Measurements from ENCODE around the gene GOSR2. TPM values are rescaled to one million over a fixed set of nuclear protein-coding genes. Genes with fewer than 3 reads are reported as not detected.

GOSR2 gene
- total and polyA plus RNA-seq, 2 of the 13 experiments (the other 11 are each of a cell fraction or from before 2014, with no cell fraction given), result 61.5 to 63.9 TPM

DNA sequence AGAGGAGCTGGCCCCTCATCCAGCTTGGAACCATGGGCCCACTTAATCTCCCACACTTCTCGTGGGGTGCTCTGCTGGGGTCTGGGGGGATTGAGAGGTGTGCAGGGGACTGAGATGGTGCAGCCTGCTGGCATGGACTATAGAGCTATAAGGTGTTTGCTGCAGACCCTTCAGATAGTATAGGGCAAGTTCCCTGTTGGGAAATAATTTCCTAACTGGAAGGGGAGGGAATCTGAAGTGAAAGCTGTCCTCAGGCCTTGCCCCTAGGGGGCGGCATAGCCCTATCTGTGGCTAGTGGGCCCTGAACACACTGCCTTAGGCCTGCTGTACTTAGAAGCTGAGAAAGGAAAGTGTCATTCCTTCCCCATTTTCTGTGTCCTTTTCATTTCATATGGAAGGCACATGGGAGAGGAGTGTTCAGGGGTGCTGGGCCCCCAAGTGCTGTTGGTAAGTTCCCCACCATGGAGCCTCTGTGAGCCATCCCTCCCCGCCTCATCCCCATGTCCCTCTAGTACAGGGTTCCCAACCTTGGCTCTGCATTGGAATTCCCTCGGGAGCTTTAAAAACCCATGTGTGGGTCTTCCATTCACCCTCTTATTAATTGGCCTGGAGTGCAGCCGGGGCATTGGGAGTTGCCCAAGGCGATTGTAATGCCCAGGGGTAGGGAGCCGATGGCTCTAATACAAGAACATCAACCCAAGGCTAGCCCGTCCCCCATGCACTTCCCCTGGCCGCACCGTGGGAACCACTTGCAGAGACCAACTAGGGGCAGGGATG, 19.7 kb downstream of the GOSR2 start (continued):
- TF ChIP-seq ZNF362 (CRISPR knock-in tag; IDR thresholded peaks at IDR 0.05; ENCODE audit: borderline replicate concordance) (no peak), SIN3A (IDR thresholded peaks at IDR 0.05; ENCODE audit: borderline replicate concordance, low read depth, low read length) (no peak), ZNF781 (CRISPR knock-in tag; IDR thresholded peaks at IDR 0.05; ENCODE audit: borderline replicate concordance, not compliant biosample characterization) (no peak), RAD51 (IDR thresholded peaks at IDR 0.05; ENCODE audit: borderline replicate concordance) (no peak), RORA (CRISPR knock-in tag; IDR thresholded peaks at IDR 0.05) (no peak), ZBTB34 (CRISPR knock-in tag; IDR thresholded peaks at IDR 0.05) (no peak), ZNF496 (CRISPR knock-in tag; IDR thresholded peaks at IDR 0.05; ENCODE audit: insufficient replicate concordance) (no peak), TMF1 (CRISPR knock-in tag; IDR thresholded peaks at IDR 0.05; ENCODE audit: low read depth) (no peak), SMARCC2 (IDR thresholded peaks at IDR 0.05) (no peak), ZNF30 (CRISPR knock-in tag; IDR thresholded peaks at IDR 0.05) (no peak), TBP (CRISPR knock-in tag; IDR thresholded peaks at IDR 0.05) (no peak), ZNF562 (CRISPR knock-in tag; IDR thresholded peaks at IDR 0.05; ENCODE audit: borderline replicate concordance) (no peak), IKZF4 (CRISPR knock-in tag; IDR thresholded peaks at IDR 0.05; ENCODE audit: borderline replicate concordance, low read depth, not compliant biosample characterization) (no peak), ZNF569 (CRISPR knock-in tag; IDR thresholded peaks at IDR 0.05; ENCODE audit: borderline replicate concordance) (no peak), ZFP36L1 (CRISPR knock-in tag; IDR thresholded peaks at IDR 0.05) (0 out of 2 replicates have a peak, but pooled peaks have one; percentile 16), FOXK2 (IDR thresholded peaks at IDR 0.05) (no peak), SNAPC2 (CRISPR knock-in tag; IDR thresholded peaks at IDR 0.05) (no peak), CBX1 (IDR thresholded peaks at IDR 0.05; ENCODE audit: low read depth) (no peak), PCBP2 (optimal IDR thresholded peaks at IDR 0.05; ENCODE audit: low read depth, low read length, poor library complexity, severe bottlenecking) (no peak), CEBPG (CRISPR knock-in tag; IDR thresholded peaks at IDR 0.05) (peak; percentile 77), SP5 (CRISPR knock-in tag; IDR thresholded peaks at IDR 0.05; ENCODE audit: borderline replicate concordance, low read depth) (peak; percentile 22; the same call in 1 of the 2 replicates), DBP (CRISPR knock-in tag; IDR thresholded peaks at IDR 0.05; ENCODE audit: not compliant biosample characterization) (no peak), ZFP37 (CRISPR knock-in tag; IDR thresholded peaks at IDR 0.05; ENCODE audit: borderline replicate concordance) (no peak), NKX3-1 (CRISPR knock-in tag; IDR thresholded peaks at IDR 0.05) (no peak), CENPT (CRISPR knock-in tag; IDR thresholded peaks at IDR 0.05; ENCODE audit: low read depth) (no peak), SP2 (CRISPR knock-in tag; IDR thresholded peaks at IDR 0.05) (no peak; the same call in 1 of the 2 replicates), ZNF136 (CRISPR knock-in tag; IDR thresholded peaks at IDR 0.05; ENCODE audit: low read depth) (no peak), ZNF619 (CRISPR knock-in tag; IDR thresholded peaks at IDR 0.05) (no peak), ZNF17 (CRISPR knock-in tag; IDR thresholded peaks at IDR 0.05) (no peak), POGZ (CRISPR knock-in tag; IDR thresholded peaks at IDR 0.05) (no peak)

All from HepG2 (cell line).